Ishikawa (cell line): Measurements from ENCODE around the gene SMIM32.

Experiments used
- CEBPB ChIP-seq: IDR thresholded peaks from 2 replicates; pipeline ENCODE4 v1.6.1; 2012
- CREB1 ChIP-seq: IDR thresholded peaks from 2 replicates; pipeline ENCODE4 v1.6.1; 2012; ENCODE audit warnings: low read depth
- EGR1 ChIP-seq: IDR thresholded peaks from 2 replicates; pipeline ENCODE4 v1.6.1; 2012
- EP300 ChIP-seq: IDR thresholded peaks from 2 replicates; pipeline ENCODE4 v1.6.1; 2012; ENCODE audit warnings: borderline replicate concordance
- FOXM1 ChIP-seq: IDR thresholded peaks from 2 replicates; pipeline ENCODE4 v1.6.1; 2012; ENCODE audit warnings: low read depth, borderline replicate concordance
- NFIC ChIP-seq: IDR thresholded peaks from 2 replicates; pipeline ENCODE4 v1.6.1; 2012
- RAD21 ChIP-seq: IDR thresholded peaks from 2 replicates; pipeline ENCODE4 v1.6.1; 2012; ENCODE audit warnings: low read depth
- TAF1 ChIP-seq: IDR thresholded peaks from 2 replicates; pipeline ENCODE4 v1.6.1; 2012; ENCODE audit warnings: low read depth, mild to moderate bottlenecking
- TCF12 ChIP-seq: IDR thresholded peaks from 2 replicates; pipeline ENCODE4 v1.6.1; 2012; ENCODE audit warnings: low read depth
- TEAD4 ChIP-seq: IDR thresholded peaks from 2 replicates; pipeline ENCODE4 v1.6.1; 2012
- YY1 ChIP-seq: IDR thresholded peaks from 2 replicates; pipeline ENCODE4 v1.6.1; 2012; ENCODE audit warnings: low read depth
- ZBTB7A ChIP-seq: IDR thresholded peaks from 2 replicates; pipeline ENCODE4 v1.6.1; 2012; ENCODE audit warnings: low read depth
- TF ChIP-seq, protein P1 (sequence below): IDR thresholded peaks from 2 replicates; pipeline ENCODE4 v1.6.1; 2012
- TF ChIP-seq, protein P2 (sequence below): IDR thresholded peaks from 2 replicates; pipeline ENCODE4 v1.6.1; 2012; ENCODE audit warnings: low read depth, mild to moderate bottlenecking
- TF ChIP-seq, protein P3 (sequence below): IDR thresholded peaks from 2 replicates; pipeline ENCODE4 v1.6.1; 2012

SMIM32 gene

DNA sequence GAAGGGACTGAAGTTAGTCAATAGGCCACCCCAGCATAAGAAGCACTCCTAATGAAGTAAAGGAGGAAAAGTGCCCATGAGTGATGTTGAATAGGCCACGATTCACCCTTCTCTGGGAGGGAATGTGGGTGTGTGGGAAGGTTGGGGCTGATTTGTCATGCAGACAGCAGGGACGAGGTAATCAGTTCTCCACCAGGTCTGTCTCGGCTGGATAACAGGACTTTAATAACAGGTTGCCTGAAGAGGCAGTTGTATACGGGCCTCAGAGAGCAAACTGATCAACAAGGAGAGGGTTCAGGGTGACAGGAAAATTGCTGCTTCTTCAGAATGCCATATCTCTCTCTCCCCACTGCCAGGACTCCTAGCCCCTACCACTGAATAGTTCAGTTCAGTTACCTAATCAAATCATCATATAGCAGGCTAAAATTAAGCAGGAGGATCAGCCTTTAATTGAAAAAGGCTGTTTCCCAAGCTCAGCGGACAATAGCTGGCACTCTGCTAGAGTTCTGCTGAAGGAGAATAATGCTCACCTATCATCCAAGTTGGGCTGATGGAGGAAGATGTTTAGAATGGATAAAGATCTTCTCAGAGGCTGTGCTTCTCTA lies 43.6 kb upstream of the SMIM32 start:
- TF ChIP-seq CEBPB = no peak
- TF ChIP-seq EP300 = no peak
- TF ChIP-seq, protein P1, sequence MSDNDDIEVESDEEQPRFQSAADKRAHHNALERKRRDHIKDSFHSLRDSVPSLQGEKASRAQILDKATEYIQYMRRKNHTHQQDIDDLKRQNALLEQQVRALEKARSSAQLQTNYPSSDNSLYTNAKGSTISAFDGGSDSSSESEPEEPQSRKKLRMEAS = no peak
- no peak for TF ChIP-seq FOXM1
- no peak for TF ChIP-seq TCF12
- no peak for TF ChIP-seq NFIC
- TF ChIP-seq TAF1 = no peak
- no peak for TF ChIP-seq CREB1
- no peak for TF ChIP-seq RAD21
- TF ChIP-seq, protein P2, sequence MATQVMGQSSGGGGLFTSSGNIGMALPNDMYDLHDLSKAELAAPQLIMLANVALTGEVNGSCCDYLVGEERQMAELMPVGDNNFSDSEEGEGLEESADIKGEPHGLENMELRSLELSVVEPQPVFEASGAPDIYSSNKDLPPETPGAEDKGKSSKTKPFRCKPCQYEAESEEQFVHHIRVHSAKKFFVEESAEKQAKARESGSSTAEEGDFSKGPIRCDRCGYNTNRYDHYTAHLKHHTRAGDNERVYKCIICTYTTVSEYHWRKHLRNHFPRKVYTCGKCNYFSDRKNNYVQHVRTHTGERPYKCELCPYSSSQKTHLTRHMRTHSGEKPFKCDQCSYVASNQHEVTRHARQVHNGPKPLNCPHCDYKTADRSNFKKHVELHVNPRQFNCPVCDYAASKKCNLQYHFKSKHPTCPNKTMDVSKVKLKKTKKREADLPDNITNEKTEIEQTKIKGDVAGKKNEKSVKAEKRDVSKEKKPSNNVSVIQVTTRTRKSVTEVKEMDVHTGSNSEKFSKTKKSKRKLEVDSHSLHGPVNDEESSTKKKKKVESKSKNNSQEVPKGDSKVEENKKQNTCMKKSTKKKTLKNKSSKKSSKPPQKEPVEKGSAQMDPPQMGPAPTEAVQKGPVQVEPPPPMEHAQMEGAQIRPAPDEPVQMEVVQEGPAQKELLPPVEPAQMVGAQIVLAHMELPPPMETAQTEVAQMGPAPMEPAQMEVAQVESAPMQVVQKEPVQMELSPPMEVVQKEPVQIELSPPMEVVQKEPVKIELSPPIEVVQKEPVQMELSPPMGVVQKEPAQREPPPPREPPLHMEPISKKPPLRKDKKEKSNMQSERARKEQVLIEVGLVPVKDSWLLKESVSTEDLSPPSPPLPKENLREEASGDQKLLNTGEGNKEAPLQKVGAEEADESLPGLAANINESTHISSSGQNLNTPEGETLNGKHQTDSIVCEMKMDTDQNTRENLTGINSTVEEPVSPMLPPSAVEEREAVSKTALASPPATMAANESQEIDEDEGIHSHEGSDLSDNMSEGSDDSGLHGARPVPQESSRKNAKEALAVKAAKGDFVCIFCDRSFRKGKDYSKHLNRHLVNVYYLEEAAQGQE = no peak
- TF ChIP-seq, protein P3, sequence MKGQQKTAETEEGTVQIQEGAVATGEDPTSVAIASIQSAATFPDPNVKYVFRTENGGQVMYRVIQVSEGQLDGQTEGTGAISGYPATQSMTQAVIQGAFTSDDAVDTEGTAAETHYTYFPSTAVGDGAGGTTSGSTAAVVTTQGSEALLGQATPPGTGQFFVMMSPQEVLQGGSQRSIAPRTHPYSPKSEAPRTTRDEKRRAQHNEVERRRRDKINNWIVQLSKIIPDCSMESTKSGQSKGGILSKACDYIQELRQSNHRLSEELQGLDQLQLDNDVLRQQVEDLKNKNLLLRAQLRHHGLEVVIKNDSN = no peak
- TF ChIP-seq EGR1 = no peak
- TF ChIP-seq YY1 = no peak
- no peak for TF ChIP-seq TEAD4
- no peak for TF ChIP-seq ZBTB7A

DNA sequence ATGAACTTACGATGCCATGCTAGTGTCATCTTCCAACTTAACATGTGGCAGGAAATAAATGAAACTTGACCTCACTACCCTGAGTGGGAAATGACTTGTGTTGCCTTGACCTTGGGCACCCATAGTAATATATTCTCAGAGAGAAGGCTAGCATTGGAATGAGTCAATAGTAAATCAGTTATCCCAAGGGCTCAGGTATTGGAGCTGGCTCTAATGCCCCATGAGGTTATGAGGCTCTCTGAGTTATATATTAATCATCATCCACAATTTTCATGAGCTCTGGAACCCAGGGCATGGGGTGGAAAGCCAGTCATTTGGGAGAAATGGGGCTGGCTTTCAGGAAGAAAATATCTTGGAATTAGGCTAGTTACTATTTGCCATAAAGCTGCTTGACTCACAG lies 42.4 kb upstream of the SMIM32 start:
- TF ChIP-seq, protein P2 = no peak
- TF ChIP-seq, protein P1 = no peak
- no peak for TF ChIP-seq RAD21
- no peak for TF ChIP-seq ZBTB7A
- no peak for TF ChIP-seq YY1
- TF ChIP-seq TEAD4 = no peak
- no peak for TF ChIP-seq EGR1
- TF ChIP-seq NFIC = no peak
- no peak for TF ChIP-seq CEBPB
- no peak for TF ChIP-seq CREB1
- no peak for TF ChIP-seq TAF1
- TF ChIP-seq TCF12 = no peak
- no peak for TF ChIP-seq FOXM1
- TF ChIP-seq EP300 = no peak

DNA sequence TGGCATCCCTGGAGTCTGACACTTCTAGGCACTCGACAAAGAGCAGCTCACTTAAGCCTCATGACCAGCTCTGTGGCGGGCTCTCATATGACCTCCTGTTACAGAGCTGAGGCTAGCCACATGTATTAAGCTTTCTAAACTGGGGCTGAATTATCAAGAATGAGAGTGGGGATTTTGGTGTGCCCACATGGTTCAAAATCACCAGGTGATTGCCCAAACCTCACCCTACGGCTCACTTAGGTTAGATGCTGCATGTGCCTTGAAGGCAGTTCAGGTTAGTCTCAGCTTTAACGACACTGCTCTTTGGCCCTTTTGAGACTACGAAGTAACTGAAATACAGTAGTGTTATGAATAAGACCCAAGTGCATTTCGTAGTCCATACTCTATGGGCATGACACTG lies 39.4 kb upstream of the SMIM32 start:
- no peak for TF ChIP-seq EGR1
- TF ChIP-seq CREB1 = no peak
- no peak for TF ChIP-seq ZBTB7A
- TF ChIP-seq TEAD4 = no peak
- TF ChIP-seq, protein P3 = no peak
- TF ChIP-seq CEBPB = no peak

DNA sequence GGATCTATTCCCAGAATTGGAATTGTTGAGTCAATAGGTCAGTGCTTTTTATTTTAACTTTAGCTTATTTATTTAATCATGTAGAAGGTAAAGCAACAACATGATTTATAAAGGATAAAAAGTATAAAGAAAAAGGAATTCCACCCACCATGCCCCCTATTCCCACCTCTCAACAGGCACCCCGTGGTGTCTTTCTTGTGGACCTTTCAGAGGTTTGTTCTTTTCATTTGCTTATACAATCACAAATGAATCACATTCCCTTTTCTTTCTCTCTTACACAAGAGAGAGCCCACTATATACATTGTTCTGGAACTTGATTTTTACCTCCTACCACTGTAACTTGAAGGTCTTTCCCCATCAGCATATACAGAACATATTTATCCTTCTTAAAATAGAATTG lies 37.2 kb upstream of the SMIM32 start:
- no peak for TF ChIP-seq TEAD4
- TF ChIP-seq YY1 = no peak
- TF ChIP-seq NFIC = no peak
- TF ChIP-seq CEBPB = no peak
- TF ChIP-seq CREB1 = no peak
- TF ChIP-seq, protein P3 = no peak
- TF ChIP-seq TCF12 = no peak
- no peak for TF ChIP-seq ZBTB7A
- no peak for TF ChIP-seq EGR1
- no peak for TF ChIP-seq RAD21
- TF ChIP-seq FOXM1 = no peak
- TF ChIP-seq EP300 = no peak

DNA sequence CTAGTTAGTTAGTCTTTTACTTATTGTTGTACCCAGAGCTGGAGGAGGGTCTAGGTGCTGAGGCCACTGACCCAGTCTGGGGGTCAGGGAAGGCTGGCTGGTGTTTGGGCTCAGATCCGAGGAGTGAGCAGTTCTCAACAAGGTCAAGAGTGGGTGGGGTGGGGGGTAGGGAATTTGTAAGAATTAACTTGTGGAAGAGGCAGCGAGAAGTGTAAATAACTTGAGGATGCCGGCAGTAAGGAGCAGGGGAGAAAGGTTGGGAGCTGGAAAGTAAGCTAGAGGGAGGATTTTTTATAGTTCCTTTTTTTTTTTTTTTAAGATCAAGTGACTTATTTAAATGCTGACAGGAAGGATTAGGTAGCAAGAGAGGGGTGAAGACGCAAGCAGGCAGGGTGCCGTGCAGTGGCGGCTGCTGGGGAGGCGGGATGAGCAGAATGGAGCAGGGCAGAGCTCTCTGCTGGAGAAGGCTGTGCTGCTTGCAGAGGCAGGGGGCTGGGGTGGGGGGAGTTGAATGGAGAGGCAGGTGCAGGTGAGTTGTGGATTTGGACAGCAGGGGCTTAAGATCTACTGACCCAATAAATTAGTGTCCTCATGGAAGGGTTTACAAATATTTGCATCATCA lies 35.3 kb upstream of the SMIM32 start:
- TF ChIP-seq ZBTB7A (no peak), EGR1 (no peak), YY1 (no peak), RAD21 (no peak), FOXM1 (no peak), NFIC (no peak), TAF1 (no peak), CEBPB (no peak), TEAD4 (no peak), EP300 (no peak), TCF12 (no peak)
- TF ChIP-seq, protein P2 = no peak
- TF ChIP-seq, protein P3 = no peak
- TF ChIP-seq, protein P1 = no peak
